ENCODE measurements around the gene FBP2.

- TF ChIP-seq EZH2 (IDR thresholded peaks at IDR 0.05; ENCODE audit: borderline replicate concordance, insufficient read depth, low read depth, low read length, poor library complexity, severe bottlenecking): no peak
- TF ChIP-seq CTCF (IDR thresholded peaks at IDR 0.05): no peak
These were observed 81.7 kb downstream of the FBP2 start for GRCh38 chr9:94511955-94512265.

Data from B cell (primary cell).